Measurements from ENCODE around the gene DLGAP4.

- no peak for TF ChIP-seq USF2 (IDR thresholded peaks at IDR 0.05)
- TF ChIP-seq CTCF (IDR thresholded peaks at IDR 0.05) = no peak
- TF ChIP-seq ELK1 (IDR thresholded peaks at IDR 0.05; ENCODE audit: low read depth, low read length) = no peak
- no peak for TF ChIP-seq CHD2 (IDR thresholded peaks at IDR 0.05; ENCODE audit: low read length, partially characterized antibody)
- no peak for TF ChIP-seq ZSCAN20 (CRISPR knock-in tag; IDR thresholded peaks at IDR 0.05)
- no peak for TF ChIP-seq POLR2A (IDR thresholded peaks at IDR 0.05; ENCODE audit: low read length)
- no peak for TF ChIP-seq SMC3 (IDR thresholded peaks at IDR 0.05)
- TF ChIP-seq EP300 (IDR thresholded peaks at IDR 0.05) = no peak
- TF ChIP-seq MAZ (IDR thresholded peaks at IDR 0.05; ENCODE audit: borderline replicate concordance, low read depth, low read length) = no peak
Observed at GRCh38 chr20:36331209-36331608, 25.1 kb downstream of the DLGAP4 start.
